ENCODE measurements around the gene AHNAK.

DNA sequence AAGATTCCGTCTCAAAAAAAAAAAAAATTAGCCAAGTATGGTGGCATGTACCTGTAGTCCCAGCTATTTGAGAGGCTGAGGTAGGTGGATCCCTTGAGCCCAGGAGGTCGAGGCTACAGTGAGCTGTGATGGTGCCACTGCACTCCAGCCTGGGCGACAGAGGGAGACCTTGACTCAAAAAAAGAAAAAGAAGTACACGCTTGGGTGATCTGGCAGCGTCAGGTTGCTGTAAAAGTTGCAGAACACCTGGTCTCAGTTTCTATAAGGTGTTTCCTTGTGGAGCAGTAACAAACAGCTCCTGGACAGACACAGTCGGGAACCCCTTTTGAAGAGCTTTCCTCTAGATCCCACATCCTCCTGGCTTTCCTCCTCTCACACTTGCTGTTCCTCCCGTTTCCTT is 82.0 kb downstream of the AHNAK start:
- TF ChIP-seq YY1 (IDR thresholded peaks at IDR 0.05), result no peak
- no peak for TF ChIP-seq REST (IDR thresholded peaks at IDR 0.05)
- TF ChIP-seq TAF1 (conservative IDR thresholded peaks at IDR 0.05), result no peak
- TF ChIP-seq, protein P1, sequence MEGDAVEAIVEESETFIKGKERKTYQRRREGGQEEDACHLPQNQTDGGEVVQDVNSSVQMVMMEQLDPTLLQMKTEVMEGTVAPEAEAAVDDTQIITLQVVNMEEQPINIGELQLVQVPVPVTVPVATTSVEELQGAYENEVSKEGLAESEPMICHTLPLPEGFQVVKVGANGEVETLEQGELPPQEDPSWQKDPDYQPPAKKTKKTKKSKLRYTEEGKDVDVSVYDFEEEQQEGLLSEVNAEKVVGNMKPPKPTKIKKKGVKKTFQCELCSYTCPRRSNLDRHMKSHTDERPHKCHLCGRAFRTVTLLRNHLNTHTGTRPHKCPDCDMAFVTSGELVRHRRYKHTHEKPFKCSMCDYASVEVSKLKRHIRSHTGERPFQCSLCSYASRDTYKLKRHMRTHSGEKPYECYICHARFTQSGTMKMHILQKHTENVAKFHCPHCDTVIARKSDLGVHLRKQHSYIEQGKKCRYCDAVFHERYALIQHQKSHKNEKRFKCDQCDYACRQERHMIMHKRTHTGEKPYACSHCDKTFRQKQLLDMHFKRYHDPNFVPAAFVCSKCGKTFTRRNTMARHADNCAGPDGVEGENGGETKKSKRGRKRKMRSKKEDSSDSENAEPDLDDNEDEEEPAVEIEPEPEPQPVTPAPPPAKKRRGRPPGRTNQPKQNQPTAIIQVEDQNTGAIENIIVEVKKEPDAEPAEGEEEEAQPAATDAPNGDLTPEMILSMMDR (IDR thresholded peaks at IDR 0.05; ENCODE audit: low read depth, low read length, missing input control), result no peak
- TF ChIP-seq GABPA (IDR thresholded peaks at IDR 0.05 in 1 of 2, conservative IDR thresholded peaks at IDR 0.05 in 1 of 2), result no peak
- TF ChIP-seq MAX (IDR thresholded peaks at IDR 0.05), result no peak
- no peak for TF ChIP-seq JUND (IDR thresholded peaks at IDR 0.05)
- TF ChIP-seq RAD21 (IDR thresholded peaks at IDR 0.05), result no peak
- TF ChIP-seq HNF4A (conservative IDR thresholded peaks at IDR 0.05), result no peak
- no peak for TF ChIP-seq EGR1 (IDR thresholded peaks at IDR 0.05; ENCODE audit: low read depth in 2 of 2)
- no peak for TF ChIP-seq SP1 (IDR thresholded peaks at IDR 0.05)
- TF ChIP-seq RXRA (IDR thresholded peaks at IDR 0.05), result no peak
